HCT116 (cell line): Measurements from ENCODE around the gene WSB2.

Experiments used
- CEBPB ChIP-seq: IDR thresholded peaks from 2 replicates; pipeline ENCODE4 v1.6.1; 2012; ENCODE audit warnings: low read depth
- EZH2 ChIP-seq: fragments of 200-600 bp; sonication (generic); IDR thresholded peaks from 2 replicates; pipeline ENCODE4 v1.6.1; 2017; ENCODE audit warnings: antibody characterized with exemption, mixed run types
- FOSL1 ChIP-seq: IDR thresholded peaks from 2 replicates; pipeline ENCODE4 v1.6.1; 2012; ENCODE audit warnings: low read depth
- POLR2A ChIP-seq: IDR thresholded peaks from 2 replicates; pipeline ENCODE4 v1.7.0; 2011; ENCODE audit warnings: borderline replicate concordance; ENCODE audit not compliant: insufficient read depth, insufficient read length; ENCODE audit errors: extremely low read depth
- POLR2AphosphoS5 ChIP-seq: IDR thresholded peaks from 2 replicates; pipeline ENCODE4 v1.6.1; 2011; ENCODE audit warnings: mild to moderate bottlenecking, low read depth, low read length, moderate library complexity
- SIN3A ChIP-seq: IDR thresholded peaks from 2 replicates; pipeline ENCODE4 v1.6.1; 2012; ENCODE audit warnings: low read depth
- SP1 ChIP-seq: IDR thresholded peaks from 2 replicates; pipeline ENCODE4 v1.6.1; 2012; ENCODE audit warnings: low read depth
- TF ChIP-seq, protein P1 (sequence below), 3 experiments: fragments of 200-600 bp in 1 of 3; sonication (generic) in 1 of 3; IDR thresholded peaks in 2 of 3; conservative IDR thresholded peaks in 1 of 3; 2 replicates each; pipeline ENCODE4 v1.5.1; 2012 to 2017; ENCODE audit warnings: low read depth in 2 of 3, low read length in 2 of 3, antibody characterized with exemption in 1 of 3, borderline replicate concordance in 1 of 3, control low read depth in 1 of 3, mild to moderate bottlenecking in 1 of 3, mixed read lengths in 1 of 3, mixed run types in 1 of 3, moderate library complexity in 1 of 3; ENCODE audit not compliant: insufficient read depth in 1 of 3

DNA sequence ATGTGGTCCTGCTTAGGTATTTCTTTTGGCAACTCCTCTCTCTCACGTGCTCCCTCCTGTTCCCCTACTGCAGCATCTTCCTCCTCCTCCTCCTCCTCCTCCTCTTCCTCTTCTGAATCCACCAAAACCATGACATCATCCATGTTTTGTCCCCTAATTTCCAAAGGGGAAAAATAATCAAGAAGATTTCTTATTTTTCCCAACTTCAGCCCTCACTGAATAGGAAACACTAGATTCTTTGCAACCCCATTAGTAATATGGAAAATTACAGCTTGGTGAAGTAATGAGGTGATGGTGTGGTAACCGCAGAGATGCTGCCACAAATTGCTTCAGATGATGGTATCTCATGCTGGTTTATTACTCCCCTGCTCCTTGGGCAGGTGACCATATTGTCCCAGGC lies 7.5 kb upstream of the WSB2 start:
- TF ChIP-seq POLR2AphosphoS5 = no peak
- TF ChIP-seq POLR2A = no peak
- TF ChIP-seq SIN3A = no peak
- no peak for TF ChIP-seq FOSL1
- TF ChIP-seq CEBPB = no peak
- TF ChIP-seq, protein P1, sequence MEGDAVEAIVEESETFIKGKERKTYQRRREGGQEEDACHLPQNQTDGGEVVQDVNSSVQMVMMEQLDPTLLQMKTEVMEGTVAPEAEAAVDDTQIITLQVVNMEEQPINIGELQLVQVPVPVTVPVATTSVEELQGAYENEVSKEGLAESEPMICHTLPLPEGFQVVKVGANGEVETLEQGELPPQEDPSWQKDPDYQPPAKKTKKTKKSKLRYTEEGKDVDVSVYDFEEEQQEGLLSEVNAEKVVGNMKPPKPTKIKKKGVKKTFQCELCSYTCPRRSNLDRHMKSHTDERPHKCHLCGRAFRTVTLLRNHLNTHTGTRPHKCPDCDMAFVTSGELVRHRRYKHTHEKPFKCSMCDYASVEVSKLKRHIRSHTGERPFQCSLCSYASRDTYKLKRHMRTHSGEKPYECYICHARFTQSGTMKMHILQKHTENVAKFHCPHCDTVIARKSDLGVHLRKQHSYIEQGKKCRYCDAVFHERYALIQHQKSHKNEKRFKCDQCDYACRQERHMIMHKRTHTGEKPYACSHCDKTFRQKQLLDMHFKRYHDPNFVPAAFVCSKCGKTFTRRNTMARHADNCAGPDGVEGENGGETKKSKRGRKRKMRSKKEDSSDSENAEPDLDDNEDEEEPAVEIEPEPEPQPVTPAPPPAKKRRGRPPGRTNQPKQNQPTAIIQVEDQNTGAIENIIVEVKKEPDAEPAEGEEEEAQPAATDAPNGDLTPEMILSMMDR (IDR thresholded peaks at IDR 0.05 in 2 of 3, conservative IDR thresholded peaks at IDR 0.05 in 1 of 3; ENCODE audit: borderline replicate concordance in 1 of 3, insufficient read depth in 1 of 3, low read depth in 2 of 3, low read length in 2 of 3) = no peak
- TF ChIP-seq SP1 = no peak
- TF ChIP-seq EZH2 = no peak
